Stimulated activated CD4-positive, alpha-beta T cell treated with anti-CD3 and anti-CD28 coated beads, Interleukin-12 subunit alpha, Interleukin-12 subunit beta, amount 100 ng/mL, for 24 hours (primary cell): Measurements from ENCODE around the gene C2CD3.
A peak's percentile ranks its signal among the peaks of the same experiment; 100 is the strongest.

ENCODE experiments used
- DNase-seq, 2 experiments: peaks; one replicate each; pipeline ENCODE4 v3.0.0-alpha.2; 2020; ENCODE audit warnings: low read depth in 2 of 2

Gene C2CD3, protein sequence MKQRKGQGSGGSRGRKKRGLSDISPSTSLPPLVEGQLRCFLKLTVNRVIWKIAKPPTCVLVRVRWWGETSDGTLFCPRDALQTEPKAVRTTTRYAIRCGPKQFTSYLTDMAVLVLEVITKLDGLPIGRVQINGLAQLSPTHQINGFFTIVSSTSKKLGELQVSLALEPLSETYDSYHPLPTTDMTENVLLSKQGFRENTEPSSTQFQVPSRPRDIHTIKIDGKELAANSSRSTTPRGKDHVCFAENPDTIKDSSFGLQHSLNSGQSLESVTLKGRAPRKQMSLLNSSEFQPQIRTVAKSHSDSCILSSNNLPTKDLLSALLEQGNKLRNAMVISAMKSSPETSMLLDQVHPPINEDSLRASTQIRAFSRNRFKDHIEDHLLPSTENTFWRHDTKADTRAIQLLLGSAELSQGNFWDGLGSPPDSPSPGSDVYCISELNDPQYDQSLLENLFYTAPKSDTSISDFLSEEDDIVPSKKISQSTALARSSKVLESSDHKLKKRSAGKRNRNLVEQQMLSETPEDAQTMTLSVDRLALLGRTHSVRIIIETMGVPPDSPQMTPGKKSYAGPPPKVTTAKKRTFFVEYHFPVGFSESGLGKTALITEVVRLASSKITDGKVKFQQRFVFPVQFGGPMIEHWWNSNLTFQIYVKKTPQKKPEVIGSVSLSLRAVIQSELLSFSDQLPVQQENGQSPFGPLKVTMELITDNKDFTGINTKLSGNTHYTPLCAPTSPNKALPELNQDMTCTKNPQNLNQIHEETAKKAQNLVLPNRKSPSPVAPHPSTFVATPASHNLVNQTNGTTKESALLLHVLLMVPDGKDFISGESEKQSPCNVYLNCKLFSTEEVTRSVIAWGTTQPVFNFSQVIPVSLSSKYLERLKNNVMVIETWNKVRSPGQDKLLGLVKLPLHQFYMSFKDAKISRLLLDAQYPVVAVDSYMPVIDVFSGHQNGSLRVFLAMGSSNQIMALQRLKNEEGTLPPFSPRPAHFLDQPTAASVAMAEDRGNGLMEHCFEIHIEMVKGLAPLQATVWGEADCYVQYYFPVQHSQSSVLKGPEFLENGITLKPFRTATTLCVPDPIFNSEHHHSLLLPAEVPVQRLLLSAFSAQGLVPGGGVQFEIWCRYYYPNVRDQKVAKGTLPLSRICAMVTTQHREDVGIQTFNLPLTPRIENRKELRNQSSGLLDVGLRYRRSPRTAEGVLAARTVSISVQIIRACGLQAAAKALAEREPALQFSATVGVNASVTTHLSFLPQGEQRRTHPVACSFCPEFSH (N-terminal part only)

GRCh38 chr11:74170694-74171629 lies at the start of gene C2CD3, which contains the start of gene PPME1:
Gene C2CD3, minus strand, starts transcription at chr11:74171002. Its CDS starts 210 bp downstream, at chr11:74170792.
Gene PPME1, plus strand, starts transcription at chr11:74171289. Its CDS starts 133 bp downstream, at chr11:74171422.
- peak; percentile 95 to 97 for DNase-seq

DNA sequence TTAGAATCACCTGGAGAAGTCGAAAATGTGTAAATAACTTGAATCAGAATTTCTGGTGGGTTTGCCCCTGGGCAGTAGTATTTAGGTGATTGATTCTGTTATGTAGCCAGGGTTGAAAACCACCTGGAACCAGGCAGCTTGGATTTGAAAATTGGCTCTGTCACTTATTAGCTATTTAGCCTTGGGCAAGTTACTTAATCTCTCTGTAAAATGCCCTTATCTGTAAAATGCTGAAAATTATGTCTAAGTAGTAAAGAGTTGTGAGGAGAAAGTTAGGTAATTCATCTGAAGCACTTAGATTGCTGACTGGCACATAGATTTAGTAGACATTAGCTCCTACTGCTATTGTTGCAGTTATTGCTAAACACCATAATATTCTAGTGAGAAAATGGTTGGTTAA lies 49.6 kb upstream of the C2CD3 start:
- no peak for DNase-seq

DNA sequence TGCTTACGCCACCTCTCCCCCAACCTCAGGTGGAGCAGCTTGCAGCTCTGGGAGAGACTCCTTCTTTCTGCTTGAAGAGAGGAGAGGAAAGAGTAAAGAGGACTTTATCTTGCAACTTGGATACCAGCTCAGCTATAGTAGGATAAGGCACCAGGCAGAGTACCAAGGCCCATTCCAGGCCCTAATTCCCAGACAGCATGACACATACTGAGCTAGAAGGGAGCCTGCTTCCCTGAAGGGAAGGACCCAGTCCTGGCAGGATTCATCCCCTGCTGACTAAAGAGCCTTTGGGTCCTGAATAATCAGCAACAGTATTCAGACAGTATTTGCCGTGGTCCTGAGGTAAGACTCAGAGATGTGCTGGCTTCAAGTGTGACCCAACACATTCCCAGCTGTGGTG lies 41.7 kb upstream of the C2CD3 start:
- DNase-seq = no peak

- DNase-seq = no peak
These were observed 37.7 kb upstream of the C2CD3 start for GRCh38 chr11:74208507-74208906.

- DNase-seq = no peak
These were observed 35.9 kb upstream of the C2CD3 start for GRCh38 chr11:74206746-74207145.

GRCh38 chr11:74205181-74205580 lies 34.4 kb upstream of the C2CD3 start:
- no peak for DNase-seq

DNA sequence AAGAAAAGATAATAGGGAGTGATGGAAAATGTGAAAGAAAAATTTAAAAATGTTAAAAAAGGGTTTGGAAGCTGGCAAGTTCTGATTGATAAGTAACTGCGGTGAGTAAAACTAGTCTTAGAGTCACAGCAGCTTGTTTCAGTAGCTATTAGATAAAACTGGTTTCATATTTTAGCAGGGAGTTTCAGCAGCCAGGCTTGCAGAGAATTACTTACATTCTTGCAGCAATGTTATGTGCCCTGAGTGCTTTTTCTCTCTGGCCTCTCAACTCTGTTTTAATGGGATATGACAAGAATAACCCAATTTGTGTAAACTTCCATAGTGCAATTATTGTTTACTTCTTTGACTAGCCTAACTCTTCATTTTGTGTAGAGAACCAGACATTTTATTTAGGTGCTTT lies 33.9 kb upstream of the C2CD3 start:
- DNase-seq = no peak

- no peak for DNase-seq
These were observed 33.2 kb upstream of the C2CD3 start for GRCh38 chr11:74203966-74204365.

GRCh38 chr11:74196781-74197486 lies 26.1 kb upstream of the C2CD3 start:
- no peak for DNase-seq

- no peak for DNase-seq
These were observed 25.0 kb upstream of the C2CD3 start for GRCh38 chr11:74195828-74196227.

- DNase-seq = no peak
These were observed 14.9 kb upstream of the C2CD3 start for GRCh38 chr11:74185695-74186094.

GRCh38 chr11:74185285-74185684 lies 14.5 kb upstream of the C2CD3 start:
- DNase-seq = no peak

DNA sequence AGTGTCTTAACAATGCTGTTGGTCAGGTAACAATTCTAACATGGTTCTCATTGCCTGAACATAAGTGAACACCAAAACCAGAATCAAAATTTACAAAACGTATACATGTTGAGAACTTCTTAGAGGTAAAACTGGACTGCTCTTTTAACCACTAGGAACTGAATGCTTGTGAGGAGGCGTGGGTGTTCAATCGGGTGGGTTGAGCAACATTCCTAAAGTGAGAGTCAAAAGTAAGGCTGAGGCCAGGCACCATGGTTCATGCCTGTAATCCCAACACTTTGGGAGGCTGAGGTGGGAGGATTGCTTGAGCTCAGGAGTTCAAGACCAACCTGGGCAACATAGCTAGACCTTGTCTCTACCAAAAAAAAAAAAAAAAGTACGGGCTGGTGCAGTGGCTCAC lies 11.8 kb upstream of the C2CD3 start:
- no peak for DNase-seq

DNA sequence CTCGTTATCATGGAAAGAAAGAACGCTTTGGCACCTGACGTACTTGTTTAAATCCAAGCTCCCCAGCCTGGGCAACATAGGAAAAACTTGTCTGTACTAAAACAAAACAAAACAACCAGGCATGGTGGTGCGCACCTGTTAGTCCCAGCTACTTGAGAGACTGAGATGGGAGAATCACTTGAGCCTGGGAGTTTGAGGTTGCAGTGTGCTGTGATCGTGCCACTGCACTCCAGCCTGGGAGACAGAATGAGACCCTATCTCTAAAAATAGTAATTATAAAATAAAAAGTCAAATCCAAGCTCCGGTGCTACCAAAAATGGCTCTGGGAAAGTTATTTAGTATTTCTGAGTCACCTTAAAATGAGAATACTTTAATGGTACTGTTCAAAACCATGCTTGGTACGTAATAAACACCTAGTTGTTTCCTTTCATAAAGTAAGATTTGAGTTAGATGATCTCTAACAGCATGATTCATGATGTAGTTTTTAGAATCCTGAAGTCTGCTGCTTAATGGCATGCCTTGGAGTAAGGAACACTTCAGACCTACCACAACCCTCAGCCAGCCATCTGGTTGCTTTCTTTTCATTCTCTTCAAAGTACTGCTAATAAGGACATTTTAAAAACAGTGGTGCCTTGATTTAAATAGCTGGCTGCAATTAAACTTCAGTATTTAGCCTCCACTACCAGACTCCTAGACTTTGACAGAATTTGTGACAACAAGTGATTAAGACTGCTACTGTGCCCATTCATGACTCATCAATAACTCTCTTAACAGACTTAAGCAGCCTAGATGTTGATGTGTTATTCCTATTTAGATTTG lies 8.6 kb upstream of the C2CD3 start:
- no peak for DNase-seq

DNA sequence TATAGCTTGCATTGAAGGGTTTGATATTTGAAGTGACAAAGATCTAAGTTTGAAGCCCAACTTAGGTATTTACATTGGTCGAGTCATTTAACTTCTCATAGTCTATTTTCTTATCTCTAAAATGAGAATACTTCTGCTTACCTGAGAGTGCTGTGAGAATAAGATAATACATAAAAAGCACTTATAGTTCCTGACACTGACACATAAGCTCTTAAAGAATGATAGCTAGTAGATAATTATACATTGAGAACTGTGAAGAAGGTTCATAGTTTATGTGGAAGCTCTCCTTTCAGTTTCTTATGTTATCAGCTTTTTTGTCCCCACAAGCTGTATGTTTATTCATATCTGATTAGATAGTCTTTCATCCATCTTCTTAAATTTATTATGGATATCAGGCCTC lies 5.1 kb upstream of the C2CD3 start:
- DNase-seq = no peak

GRCh38 chr11:74171997-74172396 lies 1.2 kb upstream of the C2CD3 start:
- no peak for DNase-seq

DNA sequence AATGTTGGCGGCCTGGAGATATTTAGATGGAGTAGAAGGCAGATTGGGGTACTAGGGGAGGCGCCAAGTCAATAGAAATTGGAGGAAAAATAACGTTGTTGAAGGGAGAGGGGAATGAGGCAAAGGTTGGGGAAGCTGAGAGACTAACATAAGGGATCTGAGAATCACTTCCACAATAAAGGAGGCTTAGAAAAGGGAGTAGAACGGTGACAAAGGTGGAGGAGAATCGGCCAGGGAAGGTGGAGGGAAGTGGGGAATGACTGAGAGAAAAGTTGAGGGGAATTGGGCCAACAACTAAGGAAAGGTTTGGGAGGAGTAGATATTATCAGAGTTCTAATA lies 797 bp upstream of the C2CD3 start:
- no peak for DNase-seq

DNA sequence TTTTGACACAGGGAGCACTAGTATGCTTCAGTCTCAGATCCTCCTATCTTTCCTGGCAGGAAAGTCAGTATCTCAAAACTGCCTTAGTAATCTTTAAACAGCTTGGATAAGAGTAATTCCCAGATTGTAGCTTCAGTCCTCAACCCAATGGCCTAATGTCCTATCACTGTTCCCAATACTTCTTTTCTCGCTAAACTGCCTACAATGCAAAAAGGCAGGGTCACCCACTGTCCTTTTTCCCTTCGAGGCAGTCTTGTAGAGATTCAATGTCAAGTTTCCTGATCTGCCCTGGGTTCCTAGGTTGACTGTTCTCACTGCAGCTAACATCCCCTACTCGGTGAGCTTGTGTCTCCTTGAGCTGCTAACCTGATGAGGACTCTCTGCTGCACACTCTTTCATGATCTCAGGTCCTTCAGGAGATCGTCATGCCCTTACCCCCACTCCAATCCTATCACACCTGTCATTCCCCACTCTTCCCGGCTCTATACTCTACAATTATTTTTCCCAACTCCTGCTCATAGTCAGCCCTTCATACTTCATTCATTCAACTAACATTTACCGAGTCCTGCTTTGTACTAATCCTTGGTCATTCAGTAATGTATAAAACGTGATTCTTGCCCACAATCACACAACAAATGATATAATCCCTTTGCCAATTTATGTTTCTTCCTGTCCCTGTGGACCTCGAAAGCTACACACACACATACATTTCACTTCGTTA lies 904 bp downstream of the C2CD3 start:
- no peak for DNase-seq

GRCh38 chr11:74168838-74169237 lies 2.0 kb downstream of the C2CD3 start:
- no peak for DNase-seq
